Glutamatergic neuron (in vitro differentiated cells): ENCODE results near the gene RGR. TPM values are rescaled to one million over a fixed set of nuclear protein-coding genes. Genes with fewer than 3 reads are reported as not detected.
A peak's percentile ranks its signal among the peaks of the same experiment; 100 is the strongest.

Experiments
- DNase-seq: peaks from one replicate; pipeline ENCODE4 v3.0.0; 2022
- H3K27ac Mint-ChIP-seq: one replicate; pipeline ENCODE4 v1.8.0; 2020; ENCODE audit warnings: mild to moderate bottlenecking, mixed read lengths, inconsistent platforms; ENCODE audit not compliant: unreplicated experiment
- H3K27me3 Mint-ChIP-seq: one replicate; pipeline ENCODE4 v1.8.0; 2020; ENCODE audit warnings: mild to moderate bottlenecking, moderate library complexity, mixed read lengths, inconsistent platforms; ENCODE audit not compliant: unreplicated experiment
- H3K36me3 Mint-ChIP-seq: one replicate; pipeline ENCODE4 v1.8.0; 2020; ENCODE audit warnings: mild to moderate bottlenecking, mixed read lengths, inconsistent platforms; ENCODE audit not compliant: unreplicated experiment
- H3K4me1 Mint-ChIP-seq: one replicate; pipeline ENCODE4 v1.8.0; 2020; ENCODE audit warnings: mild to moderate bottlenecking, low read depth, mixed read lengths, inconsistent platforms; ENCODE audit not compliant: unreplicated experiment
- H3K4me3 Mint-ChIP-seq: one replicate; pipeline ENCODE4 v1.8.0; 2020; ENCODE audit warnings: mild to moderate bottlenecking, mixed read lengths, inconsistent platforms; ENCODE audit not compliant: unreplicated experiment
- H3K9me3 Mint-ChIP-seq: one replicate; pipeline ENCODE4 v1.8.0; 2020; ENCODE audit warnings: mild to moderate bottlenecking, moderate library complexity, mixed read lengths, inconsistent platforms; ENCODE audit not compliant: unreplicated experiment
- total RNA-seq: library from RNA; stranded (reverse); fragmentation: NEBNext Ultra II Directional; extraction: Animal tissue kit (Norgen Biotek cat#: 25700); gene quantifications from one replicate; pipeline ENCODE4 v1.2.1, GENCODE V29; 2021; ENCODE audit not compliant: unreplicated experiment
- TF ChIP-seq, protein P1 (sequence below): fragments of 200-600 bp; sonication (generic); IDR thresholded peaks from one replicate; pipeline ENCODE4 v1.5.0; 2021; ENCODE audit not compliant: partially characterized antibody, unreplicated experiment

Gene RGR
- total RNA-seq, 1 donor from 2014 or later, result not detected

DNA sequence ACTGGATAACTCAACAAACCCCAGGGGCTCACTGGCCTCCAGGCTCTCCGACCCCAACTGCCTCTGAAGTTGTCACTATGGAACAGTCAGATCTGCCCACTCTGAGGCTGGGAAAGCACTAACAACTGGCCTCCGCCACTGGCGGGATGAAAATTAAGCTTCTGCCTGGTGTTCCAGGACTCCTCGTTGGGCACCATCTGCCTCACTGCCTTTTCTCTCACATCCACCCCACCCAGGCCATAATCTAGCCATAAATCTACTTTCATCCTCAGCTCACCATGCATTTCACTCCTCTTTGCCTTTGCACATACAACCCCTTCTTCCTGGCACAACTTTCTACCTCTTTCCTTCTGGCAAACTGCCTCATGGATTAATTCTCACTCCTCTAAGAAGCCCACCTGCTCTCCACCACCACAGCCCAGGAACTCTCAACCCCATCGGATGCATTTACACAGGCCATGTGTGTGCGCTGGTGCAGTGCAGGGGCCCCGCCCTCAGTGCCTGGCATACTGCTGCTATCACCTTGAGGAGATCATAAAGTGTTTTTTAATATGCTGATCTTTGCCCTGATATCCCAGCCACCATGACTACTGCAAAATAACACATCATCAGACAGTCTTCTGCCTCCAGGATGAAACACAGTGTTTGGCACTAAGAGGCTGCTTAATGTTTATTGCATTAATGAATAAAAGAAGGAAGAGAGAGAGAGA, 46.5 kb upstream of the RGR start:
- Mint-ChIP-seq H3K4me3 (no peak overlapping the region), H3K27ac (peak overlapping the region; percentile 4), H3K4me1 (peaks cover 7% of the 10 kb centered on the region), H3K36me3 (no peaks in the 10 kb centered on the region), H3K27me3 (peaks cover 18% of the 10 kb centered on the region), H3K9me3 (peaks cover 3% of the 10 kb centered on the region)
- TF ChIP-seq, protein P1, sequence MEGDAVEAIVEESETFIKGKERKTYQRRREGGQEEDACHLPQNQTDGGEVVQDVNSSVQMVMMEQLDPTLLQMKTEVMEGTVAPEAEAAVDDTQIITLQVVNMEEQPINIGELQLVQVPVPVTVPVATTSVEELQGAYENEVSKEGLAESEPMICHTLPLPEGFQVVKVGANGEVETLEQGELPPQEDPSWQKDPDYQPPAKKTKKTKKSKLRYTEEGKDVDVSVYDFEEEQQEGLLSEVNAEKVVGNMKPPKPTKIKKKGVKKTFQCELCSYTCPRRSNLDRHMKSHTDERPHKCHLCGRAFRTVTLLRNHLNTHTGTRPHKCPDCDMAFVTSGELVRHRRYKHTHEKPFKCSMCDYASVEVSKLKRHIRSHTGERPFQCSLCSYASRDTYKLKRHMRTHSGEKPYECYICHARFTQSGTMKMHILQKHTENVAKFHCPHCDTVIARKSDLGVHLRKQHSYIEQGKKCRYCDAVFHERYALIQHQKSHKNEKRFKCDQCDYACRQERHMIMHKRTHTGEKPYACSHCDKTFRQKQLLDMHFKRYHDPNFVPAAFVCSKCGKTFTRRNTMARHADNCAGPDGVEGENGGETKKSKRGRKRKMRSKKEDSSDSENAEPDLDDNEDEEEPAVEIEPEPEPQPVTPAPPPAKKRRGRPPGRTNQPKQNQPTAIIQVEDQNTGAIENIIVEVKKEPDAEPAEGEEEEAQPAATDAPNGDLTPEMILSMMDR, result no peak
- DNase-seq, result no peak

DNA sequence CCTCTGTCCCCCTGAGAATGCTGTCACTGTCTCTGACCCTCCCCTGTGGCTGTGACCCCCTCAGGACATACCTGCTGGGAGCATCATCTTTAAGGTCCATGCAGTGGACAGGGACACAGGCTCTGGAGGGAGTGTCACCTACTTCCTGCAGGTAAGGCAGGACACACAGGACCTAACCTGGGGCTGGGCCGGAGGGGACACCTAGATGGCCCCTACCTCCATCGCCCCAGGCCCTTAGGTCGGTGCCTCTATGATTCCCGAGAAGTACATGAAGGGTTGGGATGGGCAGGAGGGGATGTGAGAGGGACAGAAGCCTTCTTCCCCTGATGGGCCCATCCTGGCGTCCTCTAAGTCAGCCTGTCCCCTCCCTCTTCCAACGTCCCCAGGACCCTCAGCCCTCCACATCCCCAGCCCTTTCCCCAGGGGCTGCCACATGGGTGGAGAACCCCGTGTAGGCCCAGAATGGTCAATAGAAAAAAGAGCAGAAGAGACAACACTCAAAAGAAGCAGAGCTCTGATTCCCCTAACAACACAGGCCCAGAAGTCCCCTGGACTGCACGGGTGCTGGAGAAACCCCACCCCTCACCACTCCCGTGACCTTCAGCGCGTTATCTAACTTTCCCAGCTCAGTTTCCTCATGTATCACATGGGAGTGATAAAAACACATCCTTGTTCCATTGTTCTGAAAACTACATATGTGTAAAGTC, 44.2 kb upstream of the RGR start:
- TF ChIP-seq, protein P1, result no peak
- Mint-ChIP-seq H3K9me3 (peaks cover 3% of the 10 kb centered on the region), H3K36me3 (no peaks in the 10 kb centered on the region), H3K27ac (no peak overlapping the region), H3K4me3 (no peak overlapping the region), H3K27me3 (peaks cover 17% of the 10 kb centered on the region), H3K4me1 (peaks cover 5% of the 10 kb centered on the region)
- DNase-seq, result no peak

DNA sequence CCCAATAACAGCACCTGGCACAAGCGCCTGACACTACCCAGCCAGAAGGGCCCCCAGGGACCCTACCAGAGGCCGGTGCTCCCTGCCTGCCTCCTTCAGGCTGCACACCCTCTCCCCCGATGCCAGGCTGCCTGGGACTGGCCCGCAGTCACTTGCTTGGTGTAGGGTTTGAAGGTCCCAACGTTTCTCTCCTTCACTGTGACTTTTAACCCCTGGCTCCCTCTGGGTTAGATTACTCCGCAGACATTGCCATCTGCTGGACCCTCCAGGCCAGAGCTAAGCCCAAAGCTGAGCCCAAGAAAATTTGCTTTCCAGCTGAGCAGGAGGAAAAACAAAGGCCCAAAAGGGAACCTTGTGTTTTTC, 43.6 kb upstream of the RGR start:
- Mint-ChIP-seq H3K9me3 (peaks cover 3% of the 10 kb centered on the region), H3K4me1 (peaks cover 5% of the 10 kb centered on the region), H3K36me3 (no peaks in the 10 kb centered on the region), H3K27me3 (peaks cover 15% of the 10 kb centered on the region), H3K4me3 (no peak overlapping the region), H3K27ac (no peak overlapping the region)
- TF ChIP-seq, protein P1, result no peak
- DNase-seq, result no peak

DNA sequence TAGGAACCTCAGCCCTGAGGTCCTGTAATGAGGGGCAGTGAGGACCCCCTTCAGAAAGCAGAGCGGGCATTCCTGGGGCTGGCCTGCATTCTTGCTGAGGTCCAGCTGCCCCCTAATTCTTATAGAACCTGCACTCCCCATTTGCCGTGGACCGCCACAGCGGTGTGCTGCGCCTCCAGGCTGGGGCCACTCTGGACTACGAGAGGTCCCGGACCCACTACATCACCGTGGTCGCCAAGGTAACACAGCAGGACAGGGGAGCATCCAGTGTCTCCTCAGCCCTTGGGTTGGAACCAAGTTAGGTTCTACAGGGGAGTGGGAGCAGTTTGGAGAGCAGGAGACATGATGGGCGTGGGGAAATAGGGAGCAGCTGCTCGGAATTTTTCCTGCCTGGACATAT, 43.2 kb upstream of the RGR start:
- no peak overlapping the region for H3K4me3 Mint-ChIP-seq
- peaks cover 5% of the 10 kb centered on the region for H3K4me1 Mint-ChIP-seq
- TF ChIP-seq, protein P1, result no peak
- DNase-seq, result no peak
- H3K9me3 Mint-ChIP-seq, result peaks cover 3% of the 10 kb centered on the region
- H3K27ac Mint-ChIP-seq, result no peak overlapping the region
- peaks cover 16% of the 10 kb centered on the region for H3K27me3 Mint-ChIP-seq
- H3K36me3 Mint-ChIP-seq, result no peaks in the 10 kb centered on the region

DNA sequence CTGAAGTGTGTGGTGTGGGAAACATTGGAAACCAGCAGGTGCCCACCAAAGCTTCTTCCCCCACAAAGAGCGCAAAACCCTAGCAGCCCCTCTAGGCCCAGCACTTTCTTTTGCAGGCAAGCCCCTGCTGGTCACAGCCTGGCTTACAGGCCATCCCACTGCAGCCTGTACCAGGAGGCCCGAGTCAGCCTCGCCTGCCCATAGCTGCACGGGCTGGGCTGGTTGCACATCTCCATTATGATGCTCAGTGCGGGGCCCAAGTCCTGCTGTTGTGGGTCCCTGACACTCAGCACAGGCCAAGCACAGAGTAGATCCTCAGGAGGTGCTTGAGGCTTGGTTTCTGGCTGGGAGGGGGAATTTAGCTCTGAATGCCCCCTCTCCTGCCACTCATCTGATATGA, 42.5 kb upstream of the RGR start:
- Mint-ChIP-seq H3K27ac (no peak overlapping the region), H3K4me3 (no peak overlapping the region), H3K36me3 (no peaks in the 10 kb centered on the region), H3K27me3 (peaks cover 12% of the 10 kb centered on the region), H3K4me1 (peaks cover 5% of the 10 kb centered on the region), H3K9me3 (peaks cover 3% of the 10 kb centered on the region)
- no peak for DNase-seq
- TF ChIP-seq, protein P1, result no peak
